Activated effector memory CD4-positive, alpha-beta T cell treated with Interleukin-2 at 50 U/mL for 16 hours (primary cell): ENCODE measurements around the gene TBC1D9B.
A peak's percentile ranks its signal among the peaks of the same experiment; 100 is the strongest.
"Not testable (repeated sequence)": the region's sequence is repeated elsewhere in the genome, so short reads cannot be mapped to it uniquely, and the experiment has no call there.

ENCODE experiments used
- DNase-seq: peaks from one replicate; pipeline ENCODE4 v3.0.0-alpha.2; 2020

The TBC1D9B gene

DNA sequence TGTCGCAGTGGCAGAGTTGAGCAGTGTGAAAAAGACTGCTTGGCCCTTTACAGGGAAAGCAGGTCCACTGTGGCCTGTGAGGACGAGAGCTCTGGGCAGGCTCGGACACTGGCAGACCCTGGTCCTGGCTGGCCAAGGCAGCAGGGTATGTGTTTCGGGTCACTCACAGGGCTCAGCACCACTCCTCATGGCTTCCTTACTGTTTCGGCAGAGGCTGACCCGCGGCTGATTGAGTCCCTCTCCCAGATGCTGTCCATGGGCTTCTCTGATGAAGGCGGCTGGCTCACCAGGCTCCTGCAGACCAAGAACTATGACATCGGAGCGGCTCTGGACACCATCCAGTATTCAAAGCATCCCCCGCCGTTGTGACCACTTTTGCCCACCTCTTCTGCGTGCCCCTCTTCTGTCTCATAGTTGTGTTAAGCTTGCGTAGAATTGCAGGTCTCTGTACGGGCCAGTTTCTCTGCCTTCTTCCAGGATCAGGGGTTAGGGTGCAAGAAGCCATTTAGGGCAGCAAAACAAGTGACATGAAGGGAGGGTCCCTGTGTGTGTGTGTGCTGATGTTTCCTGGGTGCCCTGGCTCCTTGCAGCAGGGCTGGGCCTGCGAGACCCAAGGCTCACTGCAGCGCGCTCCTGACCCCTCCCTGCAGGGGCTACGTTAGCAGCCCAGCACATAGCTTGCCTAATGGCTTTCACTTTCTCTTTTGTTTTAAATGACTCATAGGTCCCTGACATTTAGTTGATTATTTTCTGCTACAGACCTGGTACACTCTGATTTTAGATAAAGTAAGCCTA lies 71.3 kb downstream of the TBC1D9B start:
- DNase-seq, result peak; percentile 44

DNA sequence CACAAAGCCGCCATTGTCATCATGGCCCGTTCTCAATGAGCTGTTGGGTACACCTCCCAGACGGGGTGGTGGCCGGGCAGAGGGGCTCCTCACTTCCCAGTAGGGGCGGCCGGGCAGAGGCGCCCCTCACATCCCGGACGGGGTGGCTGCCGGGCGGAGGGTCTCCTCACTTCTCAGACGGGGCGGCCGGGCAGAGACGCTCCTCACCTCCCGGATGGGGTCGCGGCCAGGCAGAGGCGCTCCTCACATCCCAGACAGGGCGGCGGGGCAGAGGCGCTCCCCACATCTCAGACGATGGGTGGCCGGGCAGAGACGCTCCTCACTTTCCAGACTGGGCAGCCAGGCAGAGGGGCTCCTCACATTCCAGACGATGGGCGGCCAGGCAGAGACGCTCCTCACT lies 72.8 kb downstream of the TBC1D9B start:
- DNase-seq, result not testable (repeated sequence)

DNA sequence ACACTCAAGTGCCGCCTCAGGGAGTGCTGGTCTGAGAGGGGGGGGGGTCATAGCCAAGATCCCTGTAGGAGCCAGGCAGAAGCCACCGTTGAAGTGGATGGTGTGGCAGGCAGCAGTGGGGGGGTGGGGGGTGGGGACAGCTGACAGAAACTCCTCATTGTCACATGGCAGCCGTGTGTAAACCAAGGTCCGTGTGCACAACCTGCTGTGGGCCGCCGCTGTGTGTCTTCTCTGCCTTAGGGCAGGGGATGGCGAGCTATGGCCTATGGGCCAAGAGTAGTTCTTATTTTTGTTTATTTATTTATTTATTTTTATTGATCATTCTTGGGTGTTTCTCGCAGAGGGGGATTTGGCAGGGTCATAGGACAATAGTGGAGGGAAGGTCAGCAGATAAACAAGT lies 73.6 kb downstream of the TBC1D9B start:
- DNase-seq, result no peak

DNA sequence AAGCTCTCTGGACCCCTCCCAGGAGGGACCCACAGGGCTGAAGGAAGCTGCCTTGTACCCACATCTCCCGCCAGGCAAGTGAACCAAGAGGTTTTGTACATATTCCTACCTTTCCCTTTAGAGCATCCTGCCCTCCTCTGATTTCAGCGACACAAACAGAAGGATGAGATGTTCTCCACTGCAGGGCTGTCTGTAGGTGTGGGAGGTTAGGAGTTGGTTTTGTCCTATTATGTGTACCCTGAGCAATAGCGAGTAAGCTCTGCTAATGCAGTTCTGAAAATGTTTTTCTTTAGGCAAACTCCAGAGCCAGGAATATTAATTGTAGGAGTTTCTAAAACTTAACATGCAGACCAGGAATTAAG lies 74.0 kb downstream of the TBC1D9B start:
- no peak for DNase-seq

DNA sequence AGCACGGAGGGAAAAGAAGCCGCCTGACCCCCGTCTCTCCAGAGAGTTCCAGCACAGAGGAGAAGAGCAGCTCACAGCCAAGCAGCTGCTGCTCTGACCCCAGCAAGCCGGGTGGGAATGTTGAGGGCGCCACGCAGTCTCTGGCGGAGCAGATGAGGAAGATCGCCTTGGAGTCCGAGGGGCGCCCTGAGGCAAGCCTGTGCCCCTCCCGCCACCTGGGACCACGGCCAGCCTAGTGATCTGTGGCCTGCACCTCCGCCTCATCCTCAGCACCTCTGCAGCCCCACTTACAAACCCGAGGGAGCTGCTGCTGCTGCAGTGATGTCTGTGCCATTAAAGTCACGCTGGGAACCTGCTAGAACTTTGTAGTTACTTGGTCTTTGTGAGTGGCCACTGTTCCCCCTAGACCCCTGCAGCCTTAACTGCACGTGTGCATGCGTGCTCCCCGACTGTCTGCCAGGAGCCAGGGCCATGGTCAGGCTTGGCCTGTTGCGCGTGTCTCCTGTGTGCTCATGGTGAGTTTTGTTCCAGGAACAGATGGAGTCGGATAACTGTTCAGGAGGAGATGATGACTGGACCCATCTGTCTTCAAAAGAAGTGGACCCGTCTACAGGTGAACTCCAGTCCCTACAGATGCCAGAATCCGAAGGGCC lies 74.5 kb downstream of the TBC1D9B start:
- no peak for DNase-seq

DNA sequence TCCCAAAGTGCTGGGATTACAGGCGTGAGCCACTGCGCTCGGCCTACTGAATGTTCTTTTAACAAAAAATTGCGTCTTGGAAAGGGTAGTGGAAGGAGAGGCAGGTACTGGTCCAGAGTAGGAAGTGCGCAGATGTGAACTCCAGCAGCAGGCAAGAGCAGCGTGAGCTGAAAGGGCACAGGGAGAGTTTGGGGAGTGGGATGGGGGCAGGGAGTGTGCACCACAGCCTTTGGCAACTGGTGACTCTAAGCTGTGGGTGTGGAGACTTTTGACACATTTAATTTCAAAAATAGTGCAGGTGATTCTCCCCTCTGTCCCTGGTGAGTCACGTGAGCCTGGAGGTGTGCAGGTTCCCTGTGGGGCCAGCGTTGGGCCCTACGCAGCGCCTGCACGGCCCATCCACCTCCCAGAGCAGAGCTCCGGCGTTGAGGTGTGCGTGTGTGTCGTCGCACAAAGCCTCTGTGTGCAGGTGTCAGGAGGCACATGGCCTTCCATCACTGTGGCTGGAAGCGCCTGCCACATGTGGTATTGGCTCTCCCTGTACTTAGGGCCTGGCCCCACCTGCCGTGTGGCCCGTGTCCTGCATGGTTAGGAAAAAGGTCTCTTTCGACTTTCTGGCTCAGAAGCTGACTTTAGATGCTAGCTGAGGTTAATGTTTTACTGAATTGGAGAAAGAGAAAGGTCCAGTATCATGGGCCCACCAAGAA lies 75.5 kb downstream of the TBC1D9B start:
- DNase-seq, result no peak

DNA sequence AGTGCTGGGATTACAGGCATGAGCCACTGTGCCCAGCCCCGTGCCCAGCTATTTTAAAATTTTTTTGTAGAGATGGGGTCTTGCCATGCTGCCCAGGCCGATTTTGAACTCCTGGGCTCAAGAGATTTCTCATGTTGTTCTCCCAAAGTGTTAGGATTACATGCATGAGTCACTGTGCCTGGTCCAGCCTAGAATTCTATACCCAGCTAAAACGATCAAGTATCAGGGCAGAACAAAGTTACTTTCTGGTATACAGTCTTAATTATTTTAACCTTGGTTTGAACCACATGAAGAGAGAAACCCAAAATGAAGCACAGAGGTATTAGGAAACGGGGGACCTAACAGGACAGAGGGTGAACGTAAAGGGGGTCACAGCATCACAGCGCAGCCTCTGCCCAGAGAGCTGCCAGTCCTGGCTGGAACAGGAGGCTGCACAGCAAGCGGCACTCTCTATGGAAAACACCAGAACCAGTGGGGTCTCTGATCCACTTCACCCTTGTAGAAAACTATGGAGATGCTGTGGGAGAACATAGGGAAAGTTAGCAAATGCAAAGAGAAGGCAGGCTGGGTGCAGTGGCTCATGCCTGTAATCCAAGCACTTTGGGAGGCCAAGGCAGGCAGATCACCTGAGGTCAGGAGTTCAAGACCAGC lies 76.8 kb downstream of the TBC1D9B start:
- DNase-seq, result no peak

DNA sequence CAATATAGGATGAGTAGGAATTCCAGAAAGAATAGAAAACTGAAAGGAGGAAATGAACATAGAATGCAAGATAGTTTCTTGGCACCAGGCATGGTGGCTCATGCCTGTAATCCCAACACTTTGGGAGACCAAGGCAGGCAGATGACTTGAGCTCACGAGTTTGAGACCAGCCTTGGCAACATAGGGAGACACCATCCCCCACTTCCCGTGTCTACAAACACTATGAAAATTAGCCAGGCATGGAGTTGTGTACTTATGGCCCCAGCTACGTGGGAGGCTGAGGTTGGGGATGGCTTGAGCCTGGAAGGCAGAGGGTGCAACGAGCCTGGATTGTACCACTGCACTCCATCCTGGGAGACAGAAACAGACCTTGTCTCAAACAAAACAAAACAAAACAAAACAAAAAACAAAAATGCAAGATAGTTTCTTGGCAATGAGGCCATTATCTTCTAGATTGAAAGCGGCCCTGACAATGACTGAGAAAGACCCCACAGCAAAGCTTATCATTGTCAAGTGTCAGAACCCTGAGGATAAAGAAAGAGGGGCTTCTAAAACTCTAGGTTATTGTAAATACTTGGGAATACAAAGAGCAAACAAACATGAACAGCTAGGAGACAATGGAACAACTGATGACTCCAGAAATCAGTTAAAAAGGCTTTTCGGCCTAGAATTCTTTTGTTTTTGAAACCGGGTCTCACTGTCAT lies 77.8 kb downstream of the TBC1D9B start:
- DNase-seq, result no peak

DNA sequence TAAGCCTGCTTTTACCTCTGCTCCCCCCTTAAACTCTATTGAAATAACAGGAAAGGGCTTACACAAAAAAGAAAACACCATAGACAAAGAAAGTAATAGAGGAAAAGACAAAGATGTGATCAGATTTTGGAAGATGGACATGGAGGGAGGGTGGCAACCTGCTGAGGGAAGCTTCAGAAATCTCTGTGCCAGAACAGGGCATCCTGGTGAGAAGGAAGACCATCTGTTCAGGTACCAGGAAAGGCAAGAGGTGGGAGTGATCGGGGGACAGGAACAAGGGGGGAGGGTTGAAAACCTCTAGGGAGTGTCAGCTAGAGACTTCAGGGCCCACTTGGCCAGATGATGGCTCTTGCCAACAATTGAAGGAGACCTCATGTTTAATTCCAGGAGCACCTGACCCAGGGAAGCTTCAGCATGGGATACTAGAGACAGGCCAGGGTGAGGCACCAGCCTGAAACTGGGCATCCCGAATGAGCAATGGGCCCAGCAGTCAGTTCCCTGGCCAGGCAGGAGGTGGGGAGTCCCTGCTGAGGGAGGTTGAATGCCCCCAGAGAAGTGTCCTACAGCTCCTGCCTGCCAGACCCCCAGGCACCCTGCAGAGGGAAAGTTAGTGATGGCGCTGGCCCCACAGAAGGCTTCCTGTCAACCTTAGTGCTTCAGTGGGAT lies 78.8 kb downstream of the TBC1D9B start:
- no peak for DNase-seq

DNA sequence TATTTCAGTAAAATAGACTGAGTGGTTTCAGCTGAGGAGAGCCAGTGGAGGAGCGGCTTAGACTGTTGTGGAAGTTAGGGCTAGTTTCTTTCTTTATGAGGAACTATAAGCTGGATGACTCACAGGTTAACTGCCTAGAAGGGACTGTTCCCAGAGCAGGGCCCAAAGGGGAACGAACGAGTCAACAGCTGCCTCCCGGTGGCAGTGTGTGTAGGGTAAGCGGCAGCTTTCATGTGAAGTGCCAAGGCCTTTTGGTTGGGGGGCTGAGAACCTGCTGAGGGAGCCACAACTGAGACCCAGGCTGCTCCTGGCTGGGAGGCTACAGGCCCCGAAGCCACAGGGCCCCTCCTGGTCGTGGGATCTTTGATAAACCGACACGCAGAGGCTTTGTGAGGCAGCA lies 80.0 kb downstream of the TBC1D9B start:
- no peak for DNase-seq

DNA sequence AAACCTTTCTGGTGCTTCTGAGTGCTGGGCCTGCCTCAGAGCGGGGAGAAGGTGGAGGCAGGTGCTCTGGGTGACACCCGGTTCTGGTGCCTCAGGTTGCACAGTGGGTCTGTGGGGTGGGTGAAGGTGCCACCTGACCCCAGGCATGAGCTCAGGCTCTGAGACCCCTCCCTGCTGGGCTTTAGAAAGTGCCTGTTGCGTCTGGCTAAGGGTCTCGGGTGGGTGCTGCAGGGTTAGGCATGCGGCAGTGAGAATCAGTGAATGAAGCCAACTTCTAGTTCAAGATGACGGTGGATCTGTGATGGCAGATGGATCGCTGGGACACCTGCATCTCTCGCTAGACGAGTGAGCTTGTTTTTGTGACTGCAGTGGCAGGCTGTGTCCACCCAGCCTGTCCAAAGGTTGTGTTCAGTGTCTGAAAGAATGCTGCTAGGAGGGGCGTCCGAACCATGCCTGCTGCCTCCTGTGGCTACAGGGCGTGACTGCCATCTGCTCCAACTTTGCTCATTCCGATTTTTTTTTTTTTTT lies 82.0 kb downstream of the TBC1D9B start:
- DNase-seq, result no peak

DNA sequence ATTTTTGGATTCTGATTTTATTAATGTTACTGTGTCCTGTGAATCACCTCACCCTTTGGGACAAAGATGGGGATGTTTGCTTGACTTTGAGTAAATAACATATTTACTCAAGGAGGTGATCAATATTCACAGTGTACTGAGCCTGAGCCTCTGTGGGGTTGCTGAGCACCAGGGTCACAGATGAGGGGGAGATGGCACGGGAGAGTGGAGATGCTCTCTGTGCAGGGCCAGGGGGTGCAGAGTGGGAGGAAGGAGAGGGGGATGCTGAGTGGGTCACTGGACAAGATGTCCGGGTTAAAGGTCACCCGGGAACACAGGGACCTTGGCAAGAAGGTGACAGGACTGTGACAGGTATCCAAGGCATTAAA lies 83.0 kb downstream of the TBC1D9B start:
- no peak for DNase-seq

DNA sequence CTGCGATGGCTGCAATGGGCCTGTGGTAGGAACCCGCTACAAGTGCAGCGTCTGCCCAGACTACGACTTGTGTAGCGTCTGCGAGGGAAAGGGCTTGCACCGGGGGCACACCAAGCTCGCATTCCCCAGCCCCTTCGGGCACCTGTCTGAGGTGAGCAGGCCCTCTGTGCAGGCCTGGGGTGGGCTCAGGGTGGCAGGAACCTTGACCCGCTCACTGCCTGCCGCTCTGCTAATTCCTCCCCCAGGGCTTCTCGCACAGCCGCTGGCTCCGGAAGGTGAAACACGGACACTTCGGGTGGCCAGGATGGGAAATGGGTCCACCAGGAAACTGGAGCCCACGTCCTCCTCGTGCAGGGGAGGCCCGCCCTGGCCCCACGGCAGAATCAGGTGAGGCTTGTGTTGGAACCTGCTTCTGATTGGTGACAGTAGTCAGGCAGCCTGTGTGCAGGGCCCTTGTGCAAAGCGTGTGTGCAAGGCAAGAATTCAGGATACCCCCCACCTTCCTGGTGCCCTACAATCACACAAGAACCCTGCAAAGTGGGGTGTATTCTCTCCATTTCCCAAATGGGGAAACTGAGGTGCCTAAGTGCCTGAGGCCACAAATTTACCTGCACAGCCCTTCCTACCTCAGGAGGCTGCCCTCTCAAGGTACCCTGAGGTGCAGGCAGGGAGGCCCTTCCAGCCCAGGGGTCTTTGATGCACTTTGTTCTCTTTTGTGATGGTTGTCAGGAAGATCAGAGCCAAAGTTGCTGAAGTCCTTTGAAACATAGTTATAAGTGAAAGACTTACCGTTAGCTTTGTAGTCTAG lies 83.6 kb downstream of the TBC1D9B start:
- DNase-seq, result no peak

DNA sequence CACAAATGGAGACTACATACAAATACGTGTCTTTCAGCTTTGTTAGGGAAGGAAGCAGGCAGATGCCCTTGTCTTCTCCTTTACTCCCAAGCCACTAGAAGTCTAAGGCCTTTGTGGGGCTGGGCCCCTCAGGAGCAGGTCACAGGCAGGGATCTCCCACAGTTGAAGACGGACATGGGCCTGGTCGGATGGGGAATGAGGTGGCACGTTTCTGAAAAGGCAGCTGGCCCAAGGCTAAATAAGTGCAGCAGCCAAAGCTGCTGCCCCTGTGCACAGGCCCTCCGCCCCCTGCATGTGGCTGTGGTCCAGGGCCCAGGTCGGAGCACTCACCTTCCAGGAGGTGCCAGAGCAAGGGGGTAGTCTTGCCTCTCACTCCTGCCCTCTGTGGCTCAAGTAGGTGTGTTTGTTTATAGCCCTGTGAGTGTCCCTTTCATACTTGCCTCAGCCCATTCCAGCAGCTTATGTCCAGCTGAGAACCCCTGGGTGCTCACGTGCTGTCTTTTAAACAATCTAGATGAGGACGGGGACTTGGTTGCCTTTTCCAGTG lies 85.2 kb downstream of the TBC1D9B start:
- no peak for DNase-seq

DNA sequence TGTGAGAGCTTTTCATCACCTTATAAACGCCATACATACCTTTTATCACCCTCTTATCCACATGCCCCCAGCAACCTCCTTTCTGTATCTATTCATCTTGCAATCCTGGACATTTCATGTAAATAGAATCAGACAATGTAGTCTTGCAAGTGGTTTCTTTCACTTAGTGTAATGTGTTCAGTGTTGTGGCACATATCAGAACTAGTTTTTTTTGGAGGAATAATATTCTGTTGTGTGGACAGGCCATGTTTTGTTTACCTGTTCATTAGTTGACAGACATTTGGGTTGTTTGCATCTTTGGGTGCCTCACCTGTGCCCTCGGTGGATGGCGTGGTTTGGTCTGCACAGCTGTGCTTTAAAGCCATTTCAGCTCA lies 85.7 kb downstream of the TBC1D9B start:
- DNase-seq, result no peak

DNA sequence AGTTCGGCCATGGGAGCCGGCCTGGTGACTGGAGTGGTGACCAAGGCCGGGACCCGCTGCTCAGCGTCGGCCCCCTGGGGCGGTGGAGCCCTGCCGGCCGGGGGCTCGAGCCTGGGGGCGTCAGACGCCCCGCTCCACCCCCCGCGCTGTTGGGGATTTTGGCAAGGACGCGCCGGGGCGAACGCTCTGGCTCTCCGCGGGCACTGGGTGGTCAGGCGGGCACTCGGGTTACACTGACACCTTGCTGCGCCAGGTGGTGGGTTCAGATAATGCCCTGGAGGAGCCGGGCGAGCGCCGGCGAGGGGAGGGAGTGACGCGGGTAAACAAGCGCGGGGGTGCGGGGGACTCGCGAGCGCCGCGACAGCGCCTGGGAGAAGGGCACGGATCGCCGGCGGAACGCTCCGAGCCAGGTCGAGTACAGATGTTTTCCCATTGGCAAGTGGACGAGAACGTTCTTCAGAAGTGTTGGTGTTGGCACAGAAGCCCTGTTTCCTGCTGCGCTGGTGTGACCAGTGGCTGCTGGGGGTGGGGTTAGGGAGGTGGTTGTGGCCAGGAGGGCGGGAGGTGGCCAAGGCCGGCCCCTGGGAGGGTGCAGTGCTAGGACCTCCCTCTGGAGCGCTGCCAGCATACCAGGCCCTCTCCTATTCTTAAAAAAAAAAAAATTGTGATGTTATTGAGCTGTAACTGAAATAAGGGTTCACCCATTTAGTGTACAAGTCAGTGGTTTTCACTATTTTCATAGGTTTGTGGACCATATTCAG lies 86.2 kb downstream of the TBC1D9B start:
- DNase-seq, result peak; percentile 83

DNA sequence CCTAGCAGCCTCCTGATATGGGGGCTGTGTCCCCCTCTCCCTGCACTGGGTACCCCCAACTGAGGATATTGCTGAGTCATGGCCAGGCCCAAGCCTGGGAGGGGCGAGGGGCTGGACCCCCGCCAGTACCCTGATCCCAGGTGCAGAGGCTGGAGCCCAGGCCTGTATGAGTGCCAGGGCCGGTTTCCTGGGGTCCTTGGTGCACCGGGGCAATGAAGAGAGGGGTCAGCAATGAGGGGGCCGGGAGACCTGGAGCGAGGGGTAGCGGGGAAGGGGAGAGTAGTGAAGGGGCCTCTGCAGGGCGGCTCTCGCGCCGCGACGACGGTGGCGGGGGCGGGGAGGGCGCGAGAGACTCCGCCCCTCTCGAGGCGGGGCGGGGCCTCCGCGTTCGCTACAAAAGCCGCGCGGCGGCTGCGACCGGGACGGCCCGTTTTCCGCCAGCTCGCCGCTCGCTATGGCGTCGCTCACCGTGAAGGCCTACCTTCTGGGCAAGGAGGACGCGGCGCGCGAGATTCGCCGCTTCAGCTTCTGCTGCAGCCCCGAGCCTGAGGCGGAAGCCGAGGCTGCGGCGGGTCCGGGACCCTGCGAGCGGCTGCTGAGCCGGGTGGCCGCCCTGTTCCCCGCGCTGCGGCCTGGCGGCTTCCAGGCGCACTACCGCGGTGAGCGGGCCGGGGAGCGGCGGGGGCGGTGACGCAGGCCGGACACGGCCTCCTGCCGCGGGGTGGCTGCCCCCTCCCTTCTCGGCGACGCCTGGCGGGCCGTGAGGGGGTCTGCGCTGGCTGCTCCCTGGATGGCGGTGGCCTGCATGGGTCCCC lies 87.0 kb downstream of the TBC1D9B start, which contains the start of gene SQSTM1:
SQSTM1 (plus strand) TSS at position 423 of the 815 bp plus-strand sequence; CDS start at position 455, 32 bp downstream.
- DNase-seq, result peak; percentile 81

DNA sequence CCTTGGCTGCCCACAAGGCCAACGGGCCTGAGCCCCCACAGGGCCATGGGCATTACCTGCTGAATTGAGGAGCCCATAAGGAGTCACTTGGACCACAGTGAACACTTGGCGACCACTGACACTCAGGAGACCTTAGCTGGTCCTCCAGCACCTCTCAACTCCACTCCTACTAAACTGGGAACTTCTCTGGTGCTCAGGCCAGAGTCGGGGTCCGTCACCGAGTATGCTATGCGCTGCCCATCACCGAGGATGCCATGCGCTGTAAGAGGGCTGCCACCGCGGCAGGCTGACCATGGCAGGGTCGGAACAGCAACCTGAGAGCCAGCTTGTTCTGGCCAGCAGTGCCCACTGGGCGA lies 87.6 kb downstream of the TBC1D9B start:
- DNase-seq, result no peak
